HK-2 (cell line): ENCODE measurements around the gene ALK.
"Not testable (repeated sequence)": the region's sequence is repeated elsewhere in the genome, so short reads cannot be mapped to it uniquely, and the experiment has no call there.

Experiments
- DNase-seq: peaks from one replicate; pipeline ENCODE4 v3.0.0-alpha.2; 2018; ENCODE audit not compliant: unreplicated experiment

ALK gene

GRCh38 chr2:29247336-29247914 lies 674.0 kb downstream of the ALK start:
- no peak for DNase-seq

- no peak for DNase-seq
These were observed 674.7 kb downstream of the ALK start for GRCh38 chr2:29246383-29247300.

- DNase-seq = no peak
These were observed 675.5 kb downstream of the ALK start for GRCh38 chr2:29245742-29246382.

GRCh38 chr2:29245035-29245741 lies 676.2 kb downstream of the ALK start:
- DNase-seq = not testable (repeated sequence)

GRCh38 chr2:29242621-29243375 lies 678.6 kb downstream of the ALK start:
- no peak for DNase-seq

- DNase-seq = no peak
These were observed 679.3 kb downstream of the ALK start for GRCh38 chr2:29241955-29242565.

GRCh38 chr2:29241341-29241740 lies 680.0 kb downstream of the ALK start:
- no peak for DNase-seq

- DNase-seq = no peak
These were observed 680.8 kb downstream of the ALK start for GRCh38 chr2:29240601-29241000.

GRCh38 chr2:29239209-29239960 lies 682.0 kb downstream of the ALK start:
- DNase-seq = no peak

- DNase-seq = peak; percentile 42
These were observed 682.9 kb downstream of the ALK start for GRCh38 chr2:29238497-29238896.

- DNase-seq = no peak
These were observed 685.3 kb downstream of the ALK start for GRCh38 chr2:29236074-29236473.

GRCh38 chr2:29235411-29235810 lies 686.0 kb downstream of the ALK start:
- DNase-seq = no peak

GRCh38 chr2:29233428-29233827 lies 688.0 kb downstream of the ALK start:
- no peak for DNase-seq

- DNase-seq = no peak
These were observed 689.3 kb downstream of the ALK start for GRCh38 chr2:29232041-29232440.

- DNase-seq = no peak
These were observed 691.7 kb downstream of the ALK start for GRCh38 chr2:29229640-29230039.

GRCh38 chr2:29228947-29229346 lies 692.4 kb downstream of the ALK start:
- DNase-seq = no peak

- DNase-seq = peak; percentile 29
These were observed 693.3 kb downstream of the ALK start for GRCh38 chr2:29227935-29228675.

- DNase-seq = no peak
These were observed 694.6 kb downstream of the ALK start for GRCh38 chr2:29226808-29227207.

- DNase-seq = no peak
These were observed 695.0 kb downstream of the ALK start for GRCh38 chr2:29226375-29226774.

GRCh38 chr2:29225814-29226213 lies 695.6 kb downstream of the ALK start:
- no peak for DNase-seq
